Measurements from ENCODE around the gene LDB2. TPM values are rescaled to one million over a fixed set of nuclear protein-coding genes. Genes with fewer than 3 reads are reported as not detected.

The LDB2 gene
- total RNA-seq, 1 donor: under 0.01 TPM

DNA sequence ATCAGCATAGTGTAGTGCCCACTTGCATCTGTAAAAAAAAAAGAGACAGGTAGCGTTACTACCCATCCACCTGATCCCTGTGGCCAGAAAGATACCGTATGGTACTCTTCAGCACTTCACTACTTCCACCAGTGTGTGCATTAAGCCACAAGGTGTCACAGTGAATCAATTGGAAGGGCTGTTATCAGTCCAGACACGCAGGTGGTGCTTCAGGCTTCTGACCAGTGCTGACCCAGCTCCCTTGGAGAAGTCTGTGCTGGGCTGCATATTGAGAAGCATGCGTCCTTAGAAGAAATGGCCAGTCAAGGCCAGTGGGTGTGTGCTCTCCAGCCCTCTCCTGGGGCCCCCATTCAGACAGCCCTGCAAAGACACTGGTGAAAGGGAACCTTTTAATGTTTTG, 10.6 kb downstream of the LDB2 start:
- no peak for DNase-seq (ENCODE audit: low read depth in 2 of 3, low spot score in 2 of 3)

DNA sequence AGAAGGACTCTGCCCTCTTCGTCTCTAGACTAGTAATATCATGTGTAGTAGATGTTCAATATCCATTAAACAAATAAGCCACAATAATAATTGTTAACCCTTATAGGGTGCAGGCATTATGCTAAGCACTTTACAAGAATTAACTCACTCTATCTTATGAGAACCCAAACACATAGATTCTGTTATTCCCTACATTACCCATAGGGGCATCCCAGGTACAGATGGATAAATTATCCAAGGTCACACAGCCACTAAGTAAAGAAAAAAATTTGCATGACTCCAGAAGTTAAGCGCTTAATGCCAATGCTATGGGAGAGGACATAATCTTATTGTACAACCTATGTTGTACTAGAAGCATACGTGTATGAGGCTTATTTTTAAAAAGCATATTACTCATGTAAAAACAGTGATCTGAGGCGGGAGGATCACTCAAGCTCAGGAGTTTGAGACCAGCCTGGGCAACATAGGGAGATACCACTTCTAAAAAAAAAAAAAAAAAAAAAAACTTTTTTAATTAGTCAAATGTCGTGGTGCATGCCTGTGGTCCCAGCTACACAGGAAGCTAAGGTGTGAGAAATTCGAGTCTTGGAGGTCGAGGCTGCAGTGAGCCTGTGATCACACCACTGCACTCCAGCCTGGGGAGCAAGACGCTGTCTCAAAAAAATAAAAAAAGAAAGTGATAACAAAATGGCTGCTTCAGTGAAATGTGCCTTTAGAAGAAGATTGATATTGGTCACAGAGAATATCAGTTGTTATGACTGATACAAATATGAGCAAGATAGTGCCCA, 13.6 kb downstream of the LDB2 start:
- DNase-seq (ENCODE audit: low read depth in 2 of 3, low spot score in 2 of 3): no peak

DNA sequence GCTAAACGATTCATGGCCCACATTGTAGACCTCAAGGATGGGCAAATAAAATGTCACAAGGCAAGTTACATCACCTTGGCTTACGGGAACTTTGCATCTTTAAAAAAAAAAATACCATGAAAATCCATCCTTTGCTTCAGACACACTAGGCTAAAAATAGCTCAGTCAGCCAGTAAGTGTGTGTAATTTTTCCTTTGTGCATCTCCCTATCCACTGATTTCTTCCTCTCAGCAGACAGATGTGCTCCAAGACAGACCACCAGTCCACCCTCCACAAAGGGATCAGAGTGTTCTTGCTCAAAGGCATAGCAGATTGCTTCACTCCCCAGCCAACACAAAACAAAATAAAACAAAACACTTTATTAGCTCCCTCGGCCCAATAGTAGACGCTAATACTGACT, 14.6 kb downstream of the LDB2 start:
- DNase-seq (ENCODE audit: low read depth in 2 of 3, low spot score in 2 of 3): no peak

DNA sequence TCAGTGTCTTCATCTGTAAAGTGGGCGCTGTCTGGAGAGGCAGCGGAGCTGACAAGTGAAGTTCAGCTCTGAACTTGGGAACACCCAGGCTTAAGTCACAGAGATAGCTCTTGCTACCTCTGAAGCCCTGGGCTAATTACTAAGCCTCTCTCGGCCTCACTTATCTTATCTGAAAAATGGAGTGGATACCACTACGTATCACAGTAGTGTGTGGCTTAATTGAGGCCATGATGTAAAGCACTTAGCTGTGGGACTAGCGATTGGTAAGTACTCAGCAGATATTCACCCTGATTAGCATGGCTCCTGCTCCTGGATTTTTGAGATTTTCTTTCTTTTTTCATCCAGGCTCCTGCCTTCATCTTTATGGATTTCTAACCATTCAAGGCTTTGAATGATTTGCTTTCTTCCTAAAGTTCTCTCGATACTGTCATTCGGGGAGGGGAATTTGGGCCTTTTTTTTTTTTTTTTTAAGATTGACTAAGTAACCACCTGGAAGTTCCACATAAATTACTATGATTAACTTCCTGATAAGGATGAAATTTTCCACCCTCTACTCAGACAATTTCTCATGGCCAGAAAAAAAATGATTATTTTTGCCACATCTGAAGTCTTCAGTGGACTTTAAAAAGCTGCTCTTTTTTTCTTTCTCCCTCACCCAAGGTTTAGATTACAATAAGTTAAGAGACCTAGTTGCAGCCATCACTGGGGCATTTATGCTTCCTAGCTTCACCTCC, 17.1 kb downstream of the LDB2 start:
- no peak for DNase-seq (ENCODE audit: low read depth in 2 of 3, low spot score in 2 of 3)

DNA sequence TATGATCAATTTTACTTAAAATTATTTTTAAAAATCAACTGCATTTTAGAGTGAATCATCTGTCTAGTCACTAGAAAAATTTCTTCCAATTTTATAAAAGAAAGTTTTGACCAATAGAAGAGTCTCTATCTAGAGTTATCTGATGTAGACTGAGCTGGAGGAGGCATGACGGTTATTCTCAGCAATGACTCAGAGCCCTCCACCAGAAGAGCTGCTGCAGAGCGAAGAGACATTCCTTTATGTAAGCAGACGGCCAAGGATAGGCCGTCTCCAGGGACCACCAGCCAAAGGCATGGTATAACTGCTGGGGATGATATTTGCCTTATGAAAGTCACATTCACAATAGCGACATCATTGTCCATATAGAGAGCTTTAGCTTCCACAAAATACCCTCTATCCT, 23.0 kb downstream of the LDB2 start:
- DNase-seq (ENCODE audit: low read depth in 2 of 3, low spot score in 2 of 3): no peak

DNA sequence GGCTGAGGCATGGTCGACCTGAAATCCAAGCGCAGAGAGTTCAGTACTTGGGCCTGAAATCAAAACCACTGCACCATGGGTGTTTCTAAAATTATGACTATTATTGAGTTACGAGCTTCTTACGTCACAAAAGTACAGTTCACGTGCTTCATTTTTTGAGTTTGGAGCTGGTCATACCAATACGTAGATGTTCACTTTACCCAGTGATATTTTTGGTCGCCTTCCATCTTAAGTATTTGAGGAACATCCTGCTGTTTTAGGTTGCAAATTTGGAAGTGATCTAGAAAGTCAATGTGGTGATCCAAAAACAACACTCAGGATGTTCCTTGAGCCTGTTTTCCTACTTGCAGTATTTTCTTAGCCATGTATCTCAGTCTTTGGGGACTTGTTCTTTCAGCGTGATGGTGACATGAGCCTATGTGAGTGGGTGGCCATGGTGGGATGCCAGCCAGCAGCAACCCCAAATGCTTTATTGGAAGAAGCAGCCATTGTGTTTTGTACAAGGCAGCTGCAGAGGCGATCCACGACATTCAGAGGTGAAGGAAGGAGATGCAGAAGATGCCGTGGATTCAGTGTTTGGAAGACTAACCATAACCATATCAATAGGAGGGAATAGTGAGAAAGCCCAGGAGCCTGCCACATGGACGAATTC, 28.7 kb downstream of the LDB2 start:
- DNase-seq (ENCODE audit: low read depth in 2 of 3, low spot score in 2 of 3): no peak

DNA sequence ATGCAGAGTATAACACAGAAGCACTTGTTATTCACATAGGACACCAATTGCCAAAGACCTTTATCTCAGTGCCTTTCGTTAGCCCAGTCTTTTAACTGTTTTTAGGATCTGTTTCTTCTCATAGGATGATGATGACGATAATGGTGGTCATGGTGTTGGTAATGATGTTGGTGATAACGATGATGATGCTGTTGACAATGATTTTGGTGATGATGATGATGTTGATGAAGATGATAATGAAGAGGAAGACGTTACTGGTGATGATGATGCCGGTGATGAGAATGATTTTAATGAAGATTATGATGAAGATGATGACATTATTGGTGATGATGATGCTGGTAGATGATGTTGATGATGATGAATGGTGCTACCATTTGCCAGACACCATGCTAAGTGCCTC, 29.8 kb downstream of the LDB2 start:
- no peak for DNase-seq (ENCODE audit: low read depth in 2 of 3, low spot score in 2 of 3)

DNA sequence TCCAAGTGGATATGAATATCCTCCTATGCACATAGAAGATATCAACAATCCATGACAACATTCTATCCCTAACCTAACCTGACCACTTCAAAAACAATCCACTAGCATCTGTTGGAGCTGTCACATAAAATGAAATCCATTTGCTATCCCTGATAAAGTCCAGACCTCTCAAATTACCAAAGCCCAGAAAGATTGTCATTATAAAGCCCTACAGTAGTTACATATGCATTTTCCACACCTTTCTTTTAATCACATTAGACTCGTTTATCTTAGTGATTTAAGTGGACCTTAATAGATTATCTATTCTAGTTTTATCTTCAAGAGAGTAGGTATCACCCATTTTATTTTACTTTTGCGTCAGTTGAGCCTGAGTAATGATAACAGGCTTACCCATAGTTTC, 30.6 kb downstream of the LDB2 start:
- DNase-seq (ENCODE audit: low read depth in 2 of 3, low spot score in 2 of 3): no peak

DNA sequence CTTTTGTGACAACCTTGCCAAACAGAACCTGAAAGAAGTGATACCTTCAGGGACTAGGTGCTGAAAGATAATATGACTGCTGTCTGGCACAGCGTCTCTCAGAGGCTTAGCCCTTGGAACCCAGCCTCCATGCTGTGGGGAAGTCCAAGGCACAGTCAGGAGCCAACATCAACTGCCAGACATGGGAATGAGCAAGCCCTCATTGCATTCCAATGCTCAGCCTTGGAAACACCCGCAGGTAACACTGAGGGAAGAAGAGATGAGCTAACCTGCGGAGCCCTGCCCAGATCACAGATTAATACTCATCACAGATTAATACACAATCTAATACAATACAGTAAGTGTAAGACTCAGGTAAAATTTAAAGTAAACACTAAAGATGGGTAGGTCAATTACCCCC, 31.5 kb downstream of the LDB2 start:
- no peak for DNase-seq (ENCODE audit: low read depth in 2 of 3, low spot score in 2 of 3)

DNA sequence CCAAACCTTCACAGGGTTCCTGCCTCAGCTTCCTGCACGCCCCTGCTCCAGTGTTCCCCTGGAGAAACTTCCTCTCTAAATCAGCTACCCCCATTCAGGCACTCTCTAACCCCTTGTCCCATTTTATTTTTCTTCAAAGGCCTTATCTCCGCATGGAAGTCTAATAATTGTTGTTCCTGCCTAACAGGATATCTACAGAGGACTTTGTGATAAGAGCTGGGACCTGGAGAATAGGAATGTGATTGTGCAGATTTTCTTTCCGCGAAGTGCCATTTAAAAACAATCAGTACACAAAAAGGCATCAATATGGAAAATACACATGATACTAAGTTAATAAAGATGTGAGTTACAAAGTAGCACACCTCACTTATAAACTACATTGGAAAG, 32.6 kb downstream of the LDB2 start:
- no peak for DNase-seq (ENCODE audit: low read depth in 2 of 3, low spot score in 2 of 3)

DNA sequence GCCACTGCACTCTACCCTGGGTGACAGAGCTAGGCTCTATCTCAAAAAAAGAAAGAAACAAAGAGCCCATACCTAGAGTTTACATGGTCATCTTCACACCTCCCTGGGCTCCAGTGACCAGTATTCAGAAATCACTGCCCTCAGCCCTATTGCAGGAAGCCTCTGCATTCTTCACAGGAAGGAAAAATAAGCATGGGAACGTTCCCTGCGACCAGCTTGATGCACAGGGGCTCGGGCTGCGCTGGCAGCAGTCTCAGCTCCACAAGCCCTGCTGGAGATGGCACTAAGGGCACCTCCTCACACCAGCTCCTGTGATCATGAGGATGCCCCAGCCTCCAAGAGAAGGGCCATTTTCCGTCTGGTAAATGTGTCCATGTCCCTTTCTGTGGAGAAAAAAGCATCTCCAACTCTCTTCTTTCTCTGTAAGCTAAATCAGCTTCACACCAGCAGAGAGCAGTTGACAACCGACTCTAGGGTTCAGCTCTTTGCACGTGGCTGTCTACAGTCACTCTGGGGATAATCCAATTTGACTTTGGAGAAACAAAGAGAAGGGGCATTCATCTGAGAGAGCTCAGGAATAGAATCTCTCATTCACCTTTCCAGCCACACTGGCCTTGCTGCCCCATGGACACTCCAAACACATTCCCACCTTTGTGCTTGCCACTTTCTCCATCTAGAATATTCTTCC, 33.1 kb downstream of the LDB2 start:
- DNase-seq (ENCODE audit: low read depth in 2 of 3, low spot score in 2 of 3): no peak

DNA sequence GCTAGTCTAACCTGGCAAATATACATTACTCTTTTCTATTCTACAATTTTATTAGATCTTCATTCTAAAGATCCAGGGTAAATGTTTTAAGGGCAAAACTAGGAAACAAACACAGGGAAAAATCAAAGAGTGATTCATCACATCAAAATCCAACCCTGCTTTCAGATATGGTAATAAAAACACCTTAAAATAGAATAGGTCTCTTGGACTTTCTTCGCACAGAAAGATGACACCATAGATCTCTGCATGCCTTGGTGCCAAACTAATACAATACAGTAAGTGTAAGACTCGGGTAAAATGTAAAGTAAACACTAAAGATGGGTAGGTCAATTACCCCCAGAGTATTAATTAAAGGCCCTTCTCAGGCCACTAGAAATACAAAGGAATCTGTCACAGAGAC, 34.2 kb downstream of the LDB2 start:
- no peak for DNase-seq (ENCODE audit: low read depth in 2 of 3, low spot score in 2 of 3)

DNA sequence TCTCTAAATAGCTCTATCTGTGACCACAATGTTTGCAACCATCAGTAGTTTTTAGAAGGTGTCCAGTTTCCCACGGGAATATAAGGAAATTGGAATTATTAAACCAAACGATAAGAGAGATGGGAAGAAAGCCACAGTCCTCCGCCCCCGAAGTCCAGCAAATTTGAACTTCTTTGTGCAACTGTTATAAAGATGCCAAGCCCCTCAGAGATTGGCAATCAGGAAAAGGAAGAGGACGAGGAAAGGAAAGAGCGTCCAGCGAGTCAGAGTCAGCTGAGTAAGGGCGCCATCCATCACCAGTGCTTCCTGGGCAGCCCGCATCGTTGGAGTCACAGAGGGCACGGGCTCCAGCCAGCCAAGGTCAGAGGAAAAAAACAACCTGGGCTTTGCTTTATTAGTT, 35.7 kb downstream of the LDB2 start:
- DNase-seq (ENCODE audit: low read depth in 2 of 3, low spot score in 2 of 3): no peak

DNA sequence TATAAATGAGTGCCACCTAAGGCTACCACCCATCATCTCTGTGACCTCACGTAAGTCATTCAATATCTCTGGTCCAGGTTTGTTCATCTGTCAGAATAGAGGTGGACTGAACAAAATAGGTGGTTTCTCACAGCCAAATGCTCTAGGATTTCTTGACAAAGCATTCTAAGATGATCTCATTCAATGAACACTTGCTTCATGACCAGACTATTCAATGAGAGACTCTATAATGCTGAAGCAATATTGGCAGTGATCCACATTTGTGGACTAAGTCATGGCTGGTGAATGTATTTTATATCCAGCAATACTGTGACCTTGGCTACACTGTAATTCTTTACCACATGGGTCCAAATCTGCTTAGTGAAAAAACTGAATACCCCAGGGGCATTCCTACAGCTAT, 37.9 kb downstream of the LDB2 start:
- DNase-seq (ENCODE audit: low read depth in 2 of 3, low spot score in 2 of 3): no peak

DNA sequence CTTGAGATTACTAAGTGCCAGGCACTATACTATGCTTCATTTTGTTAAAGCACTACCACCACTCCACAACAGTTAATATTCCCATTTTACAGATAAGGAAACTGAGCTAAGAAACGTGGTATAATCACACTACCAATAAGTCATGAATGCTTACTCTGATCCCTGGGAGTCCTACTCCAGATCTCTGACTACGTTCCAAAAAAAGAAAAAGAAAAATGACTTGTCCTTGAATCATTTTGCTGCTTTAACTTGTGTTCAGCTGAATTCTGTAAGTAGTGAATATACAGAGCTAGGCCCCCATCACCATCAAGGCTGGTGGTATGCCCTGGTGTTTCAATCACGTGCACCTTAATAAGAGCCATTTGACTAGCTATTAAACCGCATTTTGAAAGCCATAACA, 39.4 kb downstream of the LDB2 start:
- DNase-seq (ENCODE audit: low read depth in 2 of 3, low spot score in 2 of 3): no peak

DNA sequence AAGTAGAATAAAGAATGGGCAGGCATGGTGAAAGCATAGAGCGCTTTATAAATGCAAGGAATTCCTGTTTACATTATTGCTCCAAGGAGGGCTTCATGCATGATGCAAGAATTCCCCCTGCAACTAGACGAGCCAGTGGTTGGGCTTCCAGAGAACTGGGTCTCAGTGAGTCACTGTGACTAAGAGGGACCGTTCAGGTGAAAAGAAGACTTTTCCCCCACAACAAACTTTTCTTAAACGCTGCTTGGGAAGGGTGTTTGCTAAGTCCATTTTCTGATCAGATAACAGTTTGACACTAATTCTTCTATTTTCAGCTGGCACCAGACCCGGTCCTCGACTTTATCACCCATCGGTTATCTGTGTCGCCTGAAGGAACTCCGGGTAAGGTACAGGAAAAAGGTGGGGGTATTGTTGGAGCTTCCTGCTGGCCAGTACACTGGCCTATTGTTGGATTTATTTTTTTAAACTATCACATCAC, 40.1 kb downstream of the LDB2 start:
- DNase-seq (ENCODE audit: low read depth in 2 of 3, low spot score in 2 of 3): no peak

DNA sequence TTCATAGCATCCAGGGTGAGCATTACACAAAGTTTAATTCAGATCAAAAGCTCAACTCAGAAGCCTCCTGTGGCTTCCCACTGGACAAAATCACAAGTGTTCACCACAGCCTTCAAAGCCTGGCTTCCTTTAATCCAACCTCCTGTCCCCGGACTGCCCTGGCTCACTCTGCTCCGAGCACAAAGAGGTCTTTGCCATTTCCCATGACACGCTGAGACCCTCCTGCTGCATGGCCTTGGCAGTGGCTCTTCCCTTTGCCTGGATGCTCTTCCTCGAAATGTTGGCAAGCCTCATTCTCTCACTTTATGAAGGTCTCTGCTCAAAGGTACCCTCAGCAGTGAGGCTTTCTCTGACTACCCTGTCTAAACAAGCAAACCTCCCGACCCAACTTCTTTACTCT, 41.0 kb downstream of the LDB2 start:
- no peak for DNase-seq (ENCODE audit: low read depth in 2 of 3, low spot score in 2 of 3)

DNA sequence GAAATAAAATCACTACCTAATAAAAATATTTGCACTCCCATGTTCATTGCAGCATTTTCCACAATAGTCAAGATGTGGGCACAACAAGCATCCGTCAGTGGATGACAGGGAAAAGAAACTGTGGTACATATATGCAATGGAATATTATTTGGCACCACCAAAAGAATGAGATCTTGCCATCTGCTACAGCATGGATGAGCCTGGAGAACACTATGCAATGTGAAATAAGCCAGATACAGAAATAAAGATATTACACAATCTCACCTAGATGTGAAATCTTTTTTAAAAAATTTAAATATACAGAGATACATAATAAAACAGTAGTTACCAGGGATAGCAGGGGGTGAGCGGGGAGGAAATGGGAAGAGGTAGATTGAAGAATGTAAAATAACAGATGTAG, 44.8 kb downstream of the LDB2 start:
- DNase-seq (ENCODE audit: low read depth in 2 of 3, low spot score in 2 of 3): no peak

DNA sequence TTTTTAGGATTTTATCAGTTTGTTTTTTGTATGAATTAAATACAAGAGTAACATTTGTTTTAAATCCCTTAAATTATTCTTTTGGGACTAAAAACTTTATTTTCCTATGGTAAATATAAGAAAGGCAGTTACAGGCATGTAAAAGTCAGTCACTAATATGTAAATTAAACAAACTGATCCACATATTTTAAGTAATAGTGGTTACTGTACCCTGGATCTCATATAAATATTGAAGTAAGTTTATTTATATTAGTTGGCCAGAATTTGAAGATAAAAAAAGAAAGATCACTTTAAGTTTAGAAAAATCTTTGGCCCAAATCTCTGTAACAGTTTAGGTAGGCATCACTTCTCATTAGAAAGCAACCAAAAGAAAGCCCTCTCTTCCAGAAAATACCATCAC, 45.8 kb downstream of the LDB2 start:
- no peak for DNase-seq (ENCODE audit: low read depth in 2 of 3, low spot score in 2 of 3)

DNA sequence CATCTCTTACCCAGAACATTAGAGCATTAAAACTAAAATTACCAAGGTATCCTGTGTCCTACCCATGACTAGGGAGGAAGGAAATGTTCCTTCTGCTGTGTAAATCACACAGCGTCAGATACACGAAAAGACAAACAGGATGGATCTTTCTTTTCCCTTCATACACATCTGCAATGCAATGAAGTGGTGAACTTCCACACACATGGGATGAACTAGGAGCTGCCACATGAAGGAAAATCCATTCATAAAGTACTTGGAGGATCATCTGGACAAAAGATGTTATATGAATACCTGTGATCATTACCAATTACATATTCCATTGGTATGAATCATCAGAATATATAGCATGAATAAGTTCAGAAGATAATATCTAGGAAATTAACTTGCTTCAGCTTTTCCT, 46.2 kb downstream of the LDB2 start:
- no peak for DNase-seq (ENCODE audit: low read depth in 2 of 3, low spot score in 2 of 3)

DNA sequence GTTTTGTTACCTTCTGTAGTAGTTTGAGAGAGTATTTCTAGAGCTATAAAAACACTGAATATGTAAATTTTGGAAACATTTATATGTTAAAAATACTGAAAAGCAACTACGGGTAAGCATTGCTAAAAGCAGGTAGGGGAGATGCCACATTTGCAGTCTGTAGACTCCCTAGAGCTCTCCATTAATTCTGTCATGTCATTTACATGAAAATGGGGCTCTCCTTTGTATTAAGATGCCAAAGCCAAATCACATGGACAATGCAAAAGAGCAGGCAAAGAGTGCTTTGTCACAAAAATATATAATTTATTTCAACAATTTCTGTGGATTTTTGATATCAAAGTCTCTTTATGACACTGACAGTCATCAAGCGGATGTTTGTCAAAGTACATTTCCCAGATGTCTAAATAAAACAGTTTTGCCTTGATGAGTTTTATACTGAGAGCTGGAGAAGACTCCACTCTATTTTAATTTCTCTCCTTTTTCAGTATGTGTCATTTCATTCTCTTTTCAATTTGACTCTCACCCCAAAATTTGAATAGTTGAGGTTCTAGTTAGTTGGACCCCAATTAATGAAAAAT, 51.8 kb downstream of the LDB2 start:
- no peak for DNase-seq (ENCODE audit: low read depth in 2 of 3, low spot score in 2 of 3)
